Measurements from ENCODE around the gene MESP1. TPM values are rescaled to one million over a fixed set of nuclear protein-coding genes. Genes with fewer than 3 reads are reported as not detected.

MESP1 gene
- total RNA-seq, 1 experiment from 2014 or later, result 6.4 TPM

DNA sequence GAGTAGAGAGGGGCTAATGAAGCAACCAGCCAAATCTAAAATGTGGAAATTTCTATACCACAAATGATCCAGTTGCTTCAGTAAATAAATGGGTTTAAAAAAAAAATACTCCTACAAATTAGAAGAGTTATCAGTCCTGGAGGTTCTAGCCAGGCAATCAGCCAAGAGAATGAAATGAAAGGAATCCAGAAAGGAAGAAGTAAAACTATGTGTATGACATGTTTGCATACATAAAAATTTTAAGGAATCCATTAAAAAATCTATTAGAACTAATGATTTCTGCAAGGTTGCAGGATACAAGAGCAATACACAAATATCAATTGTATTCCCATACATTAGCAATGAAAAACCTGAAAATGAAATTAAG is 34.7 kb upstream of the MESP1 start:
- Histone ChIP-seq H3K4me3 (ENCODE audit: low read depth in 2 of 2, low read length in 2 of 2) (no peak overlapping the region), H3K27ac (ENCODE audit: low read length) (no peak overlapping the region), H3K4me1 (ENCODE audit: control insufficient read depth, insufficient read depth, low read length) (peaks cover 21% of the 10 kb centered on the region), H3K27me3 (ENCODE audit: control insufficient read depth, insufficient read depth, low read length) (no peaks in the 10 kb centered on the region), H3K9me3 (ENCODE audit: control insufficient read depth, insufficient read depth, low read depth, low read length) (no peaks in the 10 kb centered on the region), H3K36me3 (ENCODE audit: control insufficient read depth, insufficient read depth, low read length) (no peaks in the 10 kb centered on the region; the same call in 1 of the 2 replicates)
- TF ChIP-seq, protein P1, sequence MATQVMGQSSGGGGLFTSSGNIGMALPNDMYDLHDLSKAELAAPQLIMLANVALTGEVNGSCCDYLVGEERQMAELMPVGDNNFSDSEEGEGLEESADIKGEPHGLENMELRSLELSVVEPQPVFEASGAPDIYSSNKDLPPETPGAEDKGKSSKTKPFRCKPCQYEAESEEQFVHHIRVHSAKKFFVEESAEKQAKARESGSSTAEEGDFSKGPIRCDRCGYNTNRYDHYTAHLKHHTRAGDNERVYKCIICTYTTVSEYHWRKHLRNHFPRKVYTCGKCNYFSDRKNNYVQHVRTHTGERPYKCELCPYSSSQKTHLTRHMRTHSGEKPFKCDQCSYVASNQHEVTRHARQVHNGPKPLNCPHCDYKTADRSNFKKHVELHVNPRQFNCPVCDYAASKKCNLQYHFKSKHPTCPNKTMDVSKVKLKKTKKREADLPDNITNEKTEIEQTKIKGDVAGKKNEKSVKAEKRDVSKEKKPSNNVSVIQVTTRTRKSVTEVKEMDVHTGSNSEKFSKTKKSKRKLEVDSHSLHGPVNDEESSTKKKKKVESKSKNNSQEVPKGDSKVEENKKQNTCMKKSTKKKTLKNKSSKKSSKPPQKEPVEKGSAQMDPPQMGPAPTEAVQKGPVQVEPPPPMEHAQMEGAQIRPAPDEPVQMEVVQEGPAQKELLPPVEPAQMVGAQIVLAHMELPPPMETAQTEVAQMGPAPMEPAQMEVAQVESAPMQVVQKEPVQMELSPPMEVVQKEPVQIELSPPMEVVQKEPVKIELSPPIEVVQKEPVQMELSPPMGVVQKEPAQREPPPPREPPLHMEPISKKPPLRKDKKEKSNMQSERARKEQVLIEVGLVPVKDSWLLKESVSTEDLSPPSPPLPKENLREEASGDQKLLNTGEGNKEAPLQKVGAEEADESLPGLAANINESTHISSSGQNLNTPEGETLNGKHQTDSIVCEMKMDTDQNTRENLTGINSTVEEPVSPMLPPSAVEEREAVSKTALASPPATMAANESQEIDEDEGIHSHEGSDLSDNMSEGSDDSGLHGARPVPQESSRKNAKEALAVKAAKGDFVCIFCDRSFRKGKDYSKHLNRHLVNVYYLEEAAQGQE (IDR thresholded peaks at IDR 0.05; ENCODE audit: insufficient read depth in 1 of 2, low read depth in 2 of 2, low read length in 1 of 2), result no peak
- TF ChIP-seq POLR2AphosphoS5 (IDR thresholded peaks at IDR 0.05; ENCODE audit: low read depth, low read length), result no peak
- TF ChIP-seq CTCF (IDR thresholded peaks at IDR 0.05), result no peak
- TF ChIP-seq TCF7L2 (IDR thresholded peaks at IDR 0.05; ENCODE audit: low read depth, low read length), result no peak
- no peak for ATAC-seq
- intact Hi-C loops (cut with micrococcal nuclease; ENCODE audit: unreplicated experiment) (no loop called here), in situ Hi-C loops (cut with HindIII; ENCODE audit: low pct_unique_long_range_greater_than_20kb, low sequenced_read_pairs) (no loop called here)
- DNase-seq (ENCODE audit: low read depth, low spot score), result no peak
- ChIA-PET CTCF (no interaction called here), POLR2A (no interaction called here)
- BruUV-seq (replicated peaks), result no TSS peak

GRCh38 chr15:89785064-89785773 is 34.2 kb upstream of the MESP1 start:
- TF ChIP-seq, protein P1 (IDR thresholded peaks at IDR 0.05; ENCODE audit: insufficient read depth in 1 of 2, low read depth in 2 of 2, low read length in 1 of 2), result no peak
- intact Hi-C loops (cut with micrococcal nuclease; ENCODE audit: unreplicated experiment) (no loop called here), in situ Hi-C loops (cut with HindIII; ENCODE audit: low pct_unique_long_range_greater_than_20kb, low sequenced_read_pairs) (no loop called here)
- Histone ChIP-seq H3K4me1 (ENCODE audit: control insufficient read depth, insufficient read depth, low read length) (peaks cover 21% of the 10 kb centered on the region), H3K27me3 (ENCODE audit: control insufficient read depth, insufficient read depth, low read length) (no peaks in the 10 kb centered on the region), H3K36me3 (ENCODE audit: control insufficient read depth, insufficient read depth, low read length) (no peaks in the 10 kb centered on the region; the same call in 1 of the 2 replicates), H3K9me3 (ENCODE audit: control insufficient read depth, insufficient read depth, low read depth, low read length) (no peaks in the 10 kb centered on the region), H3K27ac (ENCODE audit: low read length) (no peak overlapping the region), H3K4me3 (ENCODE audit: low read depth in 2 of 2, low read length in 2 of 2) (no peak overlapping the region)
- no peak for ATAC-seq
- ChIA-PET POLR2A (no interaction called here), CTCF (no interaction called here)
- BruUV-seq (replicated peaks), result TSS peak; percentile 98
- no peak for DNase-seq (ENCODE audit: low read depth, low spot score)
